Stimulated activated CD8-positive, alpha-beta memory T cell treated with anti-CD3 and anti-CD28 coated beads, Interleukin-7, amount 100 ng/mL, for 24 hours (primary cell): Measurements from ENCODE around the gene NOXA1.
"Not testable (repeated sequence)": the region's sequence is repeated elsewhere in the genome, so short reads cannot be mapped to it uniquely, and the experiment has no call there.

Source experiments
- DNase-seq: peaks from one replicate; pipeline ENCODE4 v3.0.0-alpha.2; 2020; ENCODE audit warnings: low read depth

The NOXA1 gene

GRCh38 chr9:137439158-137439714 lies 16.0 kb downstream of the NOXA1 start:
- no peak for DNase-seq

- DNase-seq, result no peak
These were observed 18.2 kb downstream of the NOXA1 start, which contains the start of gene ENTPD8 for GRCh38 chr9:137441289-137441934. Gene ENTPD8 (minus strand): TSS chr9:137441357. CDS start chr9:137438285, 3,072 bp downstream.

GRCh38 chr9:137441935-137442321 lies 18.7 kb downstream of the NOXA1 start:
- no peak for DNase-seq

GRCh38 chr9:137444106-137444790 lies 21.1 kb downstream of the NOXA1 start:
- DNase-seq, result no peak

GRCh38 chr9:137445275-137445807 lies 22.1 kb downstream of the NOXA1 start:
- DNase-seq, result peak; percentile 80

DNA sequence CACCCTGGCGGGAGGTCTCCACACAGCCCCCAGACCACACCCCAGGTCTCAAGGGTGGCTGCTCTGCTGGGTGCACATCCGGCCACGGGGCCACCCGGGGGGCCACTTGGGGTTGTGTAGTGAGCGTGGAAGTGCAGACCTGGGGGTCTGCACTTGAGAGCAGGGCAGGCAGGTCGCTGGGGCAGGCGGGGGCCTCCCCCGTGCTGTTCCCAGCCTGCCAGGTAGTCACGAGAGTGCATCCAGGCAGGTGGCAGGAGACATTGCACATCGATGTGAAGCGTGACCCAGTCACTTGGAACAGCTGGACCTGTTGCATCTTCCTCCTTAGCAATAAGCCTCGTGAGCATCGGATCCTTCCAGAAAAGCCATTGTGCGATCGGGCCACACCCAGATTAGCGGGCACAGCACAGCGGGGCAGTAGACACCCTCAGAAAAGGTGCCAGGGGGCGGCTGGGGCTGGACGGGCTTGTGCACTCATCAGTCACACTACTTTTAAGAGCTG lies 22.8 kb downstream of the NOXA1 start:
- DNase-seq, result no peak

GRCh38 chr9:137446851-137447471 lies 23.8 kb downstream of the NOXA1 start:
- DNase-seq, result no peak

GRCh38 chr9:137447722-137448601 lies 24.8 kb downstream of the NOXA1 start:
- DNase-seq, result no peak

DNA sequence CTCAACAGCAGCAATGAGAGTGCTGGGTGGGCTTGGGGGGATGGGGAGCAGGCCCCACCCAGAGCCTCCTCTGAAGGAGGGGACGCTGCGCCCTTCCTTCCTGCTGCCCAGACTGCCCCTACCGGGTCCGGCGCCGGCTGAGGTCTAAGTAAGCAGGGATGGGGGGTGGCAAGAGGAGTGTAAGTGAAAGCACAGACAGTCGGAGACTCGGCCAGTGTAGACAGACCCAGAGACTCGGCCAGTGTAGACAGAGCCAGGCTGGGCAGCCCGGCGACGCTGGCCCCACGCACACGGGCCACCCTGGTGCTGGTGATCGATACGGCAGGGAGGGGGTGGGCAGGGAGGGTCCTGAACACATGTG lies 25.4 kb downstream of the NOXA1 start:
- DNase-seq, result no peak

GRCh38 chr9:137449081-137449844 lies 26.1 kb downstream of the NOXA1 start:
- no peak for DNase-seq

DNA sequence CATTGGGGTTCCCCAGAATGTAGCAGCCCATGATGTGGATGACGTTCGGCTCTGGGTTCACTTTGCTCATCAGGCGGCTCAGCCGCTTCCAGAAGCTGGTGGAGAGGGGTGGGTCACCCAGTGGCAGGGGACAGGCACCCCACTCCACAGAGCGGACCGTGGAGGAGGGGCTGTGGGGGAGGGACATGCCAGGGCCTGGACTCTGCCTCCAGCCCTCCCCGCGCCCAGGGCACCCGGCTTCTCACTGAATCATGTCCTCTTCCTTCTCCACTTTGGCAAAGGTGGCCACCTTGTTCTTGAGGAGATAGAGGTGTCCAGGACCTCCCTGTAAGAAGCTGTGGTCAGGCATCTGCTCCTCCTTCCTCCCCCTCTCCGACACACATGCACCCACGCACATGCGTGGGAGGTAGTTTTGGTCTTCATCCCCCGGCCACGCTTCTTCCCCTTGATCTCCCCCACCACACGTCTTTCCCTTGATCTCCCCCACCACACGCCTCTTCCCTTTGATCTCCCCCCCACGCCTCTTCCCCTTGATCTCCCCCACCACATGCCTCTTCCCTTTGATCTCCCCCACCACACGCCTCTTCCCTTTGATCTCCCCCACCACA lies 26.8 kb downstream of the NOXA1 start:
- no peak for DNase-seq

DNA sequence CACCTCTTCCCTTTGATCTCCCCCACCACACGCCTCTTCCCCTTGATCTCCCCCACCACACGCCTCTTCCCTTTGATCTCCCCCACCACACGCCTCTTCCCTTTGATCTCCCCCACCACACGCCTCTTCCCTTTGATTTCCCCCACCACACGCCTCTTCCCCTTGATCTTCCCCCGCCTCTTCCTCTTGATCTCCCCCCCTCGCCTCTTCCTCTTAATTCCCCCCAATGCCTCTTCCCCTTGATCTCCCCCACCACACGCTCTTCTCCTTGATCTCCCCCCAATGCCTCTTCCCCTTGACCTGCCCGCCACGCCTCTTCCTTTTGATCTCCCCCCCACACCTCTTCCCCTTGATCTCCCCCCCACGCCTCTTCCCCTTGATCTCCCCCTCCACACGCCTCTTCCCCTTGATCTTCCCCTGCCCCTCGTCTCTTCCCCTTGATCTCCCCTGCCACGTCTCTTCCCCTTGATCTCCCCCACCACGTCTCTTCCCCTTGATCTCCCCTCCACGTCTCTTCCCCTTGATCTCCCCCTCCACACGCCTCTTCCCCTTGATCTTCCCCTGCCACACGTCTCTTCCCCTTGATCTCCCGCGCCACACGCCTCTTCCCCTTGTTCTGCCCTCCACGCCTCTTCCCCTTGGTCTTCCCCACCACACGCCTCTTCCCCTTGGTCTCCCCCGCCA lies 27.5 kb downstream of the NOXA1 start:
- not testable (repeated sequence) for DNase-seq

DNA sequence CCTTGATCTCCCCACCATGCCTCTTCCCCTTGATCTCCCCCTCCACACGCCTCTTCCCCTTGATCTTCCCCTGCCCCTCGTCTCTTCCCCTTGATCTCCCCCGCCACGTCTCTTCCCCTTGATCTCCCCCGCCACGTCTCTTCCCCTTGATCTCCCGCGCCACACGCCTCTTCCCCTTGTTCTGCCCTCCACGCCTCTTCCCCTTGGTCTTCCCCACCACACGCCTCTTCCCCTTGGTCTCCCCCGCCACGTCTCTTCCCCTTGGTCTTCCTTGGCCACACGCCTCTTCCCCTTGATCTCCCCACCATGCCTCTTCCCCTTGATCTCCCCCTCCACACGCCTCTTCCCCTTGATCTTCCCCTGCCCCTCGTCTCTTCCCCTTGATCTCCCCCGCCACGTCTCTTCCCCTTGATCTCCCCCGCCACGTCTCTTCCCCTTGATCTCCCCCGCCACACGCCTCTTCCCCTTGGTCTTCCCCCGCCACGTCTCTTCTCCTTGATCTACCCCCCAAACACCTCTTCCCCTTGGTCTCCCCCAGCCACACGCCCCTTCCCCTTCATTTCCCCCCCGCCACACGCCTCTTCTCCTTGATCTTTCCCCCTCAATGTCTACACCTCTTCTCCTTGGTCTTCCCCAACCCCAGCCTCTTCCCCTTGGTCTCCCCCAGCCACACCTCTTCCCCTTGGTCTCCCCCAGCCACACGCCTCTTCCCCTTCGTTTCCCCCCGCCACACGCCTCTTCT lies 28.2 kb downstream of the NOXA1 start:
- DNase-seq, result not testable (repeated sequence)

DNA sequence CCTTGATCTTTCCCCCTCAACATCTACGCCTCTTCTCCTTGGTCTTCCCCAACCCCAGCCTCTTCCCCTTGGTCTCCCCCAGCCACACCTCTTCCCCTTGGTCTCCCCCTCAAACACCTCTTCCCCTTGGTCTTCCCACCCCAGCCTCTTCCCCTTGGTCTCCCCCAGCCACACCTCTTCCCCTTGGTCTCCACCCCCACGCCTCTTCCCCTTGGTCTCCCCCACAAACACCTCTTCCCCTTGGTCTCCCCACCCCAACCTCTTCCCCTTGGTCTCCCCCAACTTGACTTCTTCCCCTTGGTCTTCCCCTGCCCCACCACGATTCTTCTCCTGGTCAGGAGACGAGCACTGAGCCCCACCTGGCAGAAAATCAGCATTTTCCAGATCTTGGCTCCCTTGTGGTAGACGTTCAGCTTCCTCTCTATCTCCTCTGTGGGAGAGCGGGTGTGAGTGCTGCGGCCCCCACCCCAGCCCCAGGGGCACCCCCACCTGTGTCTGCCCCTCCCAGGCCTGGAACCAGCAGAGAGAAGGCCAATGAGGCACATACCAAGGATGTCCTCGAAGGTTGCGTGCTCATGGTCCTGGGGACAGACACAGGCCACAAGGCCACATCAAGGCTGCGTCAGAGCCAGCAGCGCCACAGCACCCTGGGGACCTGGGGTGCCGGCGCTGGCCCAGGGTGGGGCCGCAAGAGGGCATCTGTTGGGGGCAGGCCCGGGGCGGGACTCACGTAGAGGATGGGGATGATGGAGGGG lies 29.0 kb downstream of the NOXA1 start:
- DNase-seq, result no peak

GRCh38 chr9:137452761-137453642 lies 29.8 kb downstream of the NOXA1 start:
- no peak for DNase-seq

DNA sequence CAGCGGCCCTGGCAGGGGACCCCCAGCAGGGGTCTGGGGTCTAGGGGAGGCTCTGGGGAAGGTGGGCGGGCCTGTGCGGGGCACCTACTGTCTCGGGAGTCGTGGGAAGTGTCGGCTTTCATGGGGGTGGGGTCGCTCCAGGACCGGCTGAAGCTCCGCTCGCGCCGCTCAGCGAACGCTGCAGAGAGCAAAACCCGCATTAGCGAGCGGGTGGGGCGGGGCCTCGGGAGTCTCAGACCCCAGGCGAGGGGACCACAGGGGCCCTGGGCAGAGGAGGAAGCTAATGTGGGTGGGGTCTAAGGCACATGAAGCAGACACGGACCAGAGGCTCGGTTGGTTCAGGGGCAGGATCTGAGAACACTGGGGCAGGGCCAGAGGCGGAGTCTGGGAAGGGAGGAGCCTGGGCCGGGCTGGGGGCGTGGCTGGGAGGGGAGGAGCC lies 30.5 kb downstream of the NOXA1 start:
- DNase-seq, result no peak

DNA sequence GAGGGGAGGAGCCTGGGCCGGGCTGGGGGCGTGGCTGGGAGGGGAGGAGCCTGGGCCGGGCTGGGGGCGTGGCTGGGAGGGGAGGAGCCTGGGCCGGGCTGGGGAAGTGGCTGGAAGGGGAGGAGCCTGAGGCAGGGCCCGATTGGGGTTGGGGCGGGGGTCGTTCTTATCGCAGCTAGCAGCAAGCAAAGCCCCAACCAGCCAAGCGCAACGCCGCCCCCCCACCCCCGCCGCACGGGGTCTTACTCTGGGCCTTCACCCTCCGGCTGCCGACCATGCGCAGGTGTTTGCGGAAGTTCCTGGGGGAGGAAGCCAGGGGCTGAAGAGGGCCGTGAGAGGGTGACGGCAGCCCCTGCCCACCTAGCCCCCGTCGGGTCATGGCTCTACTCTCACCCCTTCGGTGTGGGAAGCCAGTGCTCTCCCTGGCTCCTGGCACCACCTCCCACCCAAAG lies 31.0 kb downstream of the NOXA1 start:
- DNase-seq, result no peak
